NCI-H524 treated with DMSO at 0.1 percent for 48 hours (cell line): ENCODE results near the gene RCSD1.
A peak's percentile ranks its signal among the peaks of the same experiment; 100 is the strongest.

ENCODE experiments used
- DNase-seq: peaks from one replicate; lab custom pipeline; 2025; lab: John Stamatoyannopoulos, UW

RCSD1 gene

DNA sequence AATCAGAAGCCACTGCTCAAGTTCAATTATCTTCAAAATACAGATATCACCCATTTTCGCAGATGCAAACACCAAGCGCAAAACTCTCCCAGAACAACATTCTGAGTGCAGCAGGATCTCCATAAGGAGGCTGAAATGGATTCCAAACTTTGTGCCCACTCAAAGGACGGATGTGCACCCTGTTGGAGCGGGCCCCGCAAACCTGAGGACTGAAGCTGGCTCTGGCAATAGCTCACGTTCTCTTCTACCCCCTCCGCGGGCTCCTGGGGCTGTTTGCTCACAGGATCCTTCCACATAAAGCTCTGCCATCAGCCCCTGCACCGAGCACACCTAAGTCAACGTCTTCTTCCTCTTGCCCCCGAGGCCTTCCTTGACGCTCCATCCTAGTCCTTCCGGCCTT is 11.7 kb upstream of the RCSD1 start:
- DNase-seq: no peak

DNA sequence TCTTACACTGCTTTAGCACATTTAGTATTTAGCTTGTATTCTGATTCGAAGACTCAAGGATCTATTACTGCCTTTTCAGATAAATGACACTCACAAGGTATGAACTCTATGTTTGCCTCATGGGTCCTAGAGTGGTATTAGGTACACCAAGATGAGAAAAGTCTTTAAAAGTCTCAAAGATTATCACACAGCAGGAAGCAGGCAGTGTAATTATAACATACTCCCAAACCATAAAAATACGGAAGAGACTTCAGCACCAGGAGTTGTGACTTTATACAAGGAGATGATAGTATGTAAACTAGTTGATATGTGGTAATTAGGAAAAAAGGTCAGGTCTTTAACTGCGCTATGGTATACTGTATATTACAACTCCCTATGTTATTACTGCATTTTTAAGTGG is 11.2 kb upstream of the RCSD1 start:
- no peak for DNase-seq

DNA sequence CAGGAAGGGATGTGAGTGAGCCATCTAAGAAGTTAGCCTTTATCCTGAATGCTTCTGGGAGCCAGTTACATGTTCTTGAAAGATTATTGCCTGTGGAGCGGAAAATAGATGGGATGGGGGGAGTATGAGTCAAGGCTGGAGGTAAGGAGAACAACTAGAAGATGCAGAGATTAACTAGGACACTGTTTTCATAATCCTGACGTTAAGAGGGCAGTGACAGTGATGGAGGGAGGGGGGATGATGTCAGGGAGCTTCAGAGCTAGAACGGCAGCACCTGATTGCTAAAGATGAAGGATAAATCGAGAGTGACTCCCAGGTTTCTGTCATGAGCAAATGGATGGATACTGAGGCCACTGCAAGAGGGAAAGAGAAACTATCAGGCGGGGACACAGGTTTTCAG is 10.0 kb upstream of the RCSD1 start:
- DNase-seq: no peak

DNA sequence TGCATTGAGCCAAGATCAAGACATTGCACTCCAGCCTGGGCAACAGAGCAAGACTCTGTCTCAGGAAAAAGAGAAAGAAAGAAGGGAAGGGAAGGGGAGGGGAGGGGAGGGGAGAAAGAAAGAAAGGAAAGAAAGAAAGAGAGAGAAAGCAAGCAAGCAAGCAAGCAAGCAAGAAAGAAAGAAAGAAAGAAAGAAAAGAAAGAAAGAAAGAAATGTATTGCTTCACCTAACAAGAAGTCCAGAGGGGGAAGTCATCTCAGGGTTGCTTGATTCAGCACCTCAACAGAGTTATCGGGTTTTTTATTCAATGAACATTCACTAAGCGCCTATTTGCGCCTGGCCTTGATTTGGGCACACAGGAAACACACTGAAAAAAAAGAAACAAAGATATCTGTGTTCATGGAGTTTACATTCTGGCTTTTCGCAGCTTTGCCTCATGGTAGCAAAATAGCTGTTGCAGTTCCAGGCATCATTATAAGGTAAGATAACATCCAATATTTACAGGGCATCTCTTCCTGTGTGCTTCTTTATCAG is 8.2 kb upstream of the RCSD1 start:
- DNase-seq: no peak

DNA sequence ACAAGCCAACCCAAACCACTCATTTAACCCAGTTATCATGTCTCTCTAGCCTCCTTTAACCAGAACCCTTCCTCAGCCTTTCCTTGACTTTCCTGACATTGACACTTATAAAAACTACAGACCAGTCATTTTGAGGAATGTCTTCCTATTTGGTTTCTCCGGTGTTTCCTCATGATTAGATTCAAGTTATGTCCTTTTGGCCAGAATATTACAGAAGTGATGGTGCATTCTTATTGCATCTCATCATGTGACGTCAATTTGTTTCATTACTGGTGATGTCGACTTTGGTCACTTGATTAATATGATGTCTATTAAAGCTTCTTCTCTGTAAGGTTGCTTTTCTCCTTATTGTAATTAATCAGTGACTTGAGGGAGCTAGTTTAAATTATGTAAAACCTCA is 6.1 kb upstream of the RCSD1 start:
- no peak for DNase-seq

DNA sequence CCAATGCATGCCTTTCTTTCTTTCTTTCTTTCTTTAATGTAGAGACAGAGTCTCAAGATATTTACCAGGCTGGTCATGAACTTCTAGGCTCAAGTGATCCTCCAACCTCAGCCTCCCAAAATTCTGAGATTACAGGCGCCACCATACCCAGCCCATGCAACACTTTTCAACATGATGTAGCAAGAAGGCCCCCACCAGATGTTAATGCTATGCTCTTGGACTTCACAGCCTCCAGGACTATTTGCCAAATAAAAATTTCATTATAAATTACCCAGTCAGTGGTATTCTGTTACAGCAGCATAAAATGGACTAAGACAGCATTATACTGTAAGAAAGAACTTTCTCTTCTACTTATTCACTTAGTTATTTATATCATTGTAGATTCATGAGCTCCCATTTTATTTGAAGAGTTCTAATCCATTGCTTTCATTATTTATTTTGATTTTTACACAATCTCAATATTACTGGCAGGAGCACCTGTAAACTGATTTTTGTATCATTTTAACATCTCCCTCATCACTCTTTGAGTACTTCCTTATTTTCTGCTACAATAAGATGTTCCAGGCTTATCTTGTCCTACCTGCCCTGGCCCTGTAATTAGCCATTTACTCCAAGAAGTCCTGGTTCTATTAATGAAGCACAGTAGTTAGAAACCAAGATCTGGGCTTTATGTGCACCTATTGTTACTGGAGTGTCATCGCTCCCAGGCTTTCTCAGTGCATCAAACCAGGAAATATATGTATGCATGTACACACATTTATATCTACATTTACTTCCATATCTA is 4.8 kb upstream of the RCSD1 start:
- DNase-seq: no peak

DNA sequence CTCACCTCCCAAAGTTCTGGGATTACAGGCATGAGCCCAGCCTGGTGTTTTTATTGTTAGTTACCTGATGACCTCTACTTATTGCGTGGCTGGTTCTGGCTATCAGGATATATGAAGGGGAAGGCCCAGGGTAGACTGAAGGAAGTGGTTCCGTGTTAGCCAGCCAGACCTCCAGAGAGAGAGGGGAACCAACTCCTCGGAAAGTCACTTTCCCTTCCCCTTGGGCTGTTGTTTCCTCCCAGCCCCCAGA is 2.5 kb upstream of the RCSD1 start:
- no peak for DNase-seq

DNA sequence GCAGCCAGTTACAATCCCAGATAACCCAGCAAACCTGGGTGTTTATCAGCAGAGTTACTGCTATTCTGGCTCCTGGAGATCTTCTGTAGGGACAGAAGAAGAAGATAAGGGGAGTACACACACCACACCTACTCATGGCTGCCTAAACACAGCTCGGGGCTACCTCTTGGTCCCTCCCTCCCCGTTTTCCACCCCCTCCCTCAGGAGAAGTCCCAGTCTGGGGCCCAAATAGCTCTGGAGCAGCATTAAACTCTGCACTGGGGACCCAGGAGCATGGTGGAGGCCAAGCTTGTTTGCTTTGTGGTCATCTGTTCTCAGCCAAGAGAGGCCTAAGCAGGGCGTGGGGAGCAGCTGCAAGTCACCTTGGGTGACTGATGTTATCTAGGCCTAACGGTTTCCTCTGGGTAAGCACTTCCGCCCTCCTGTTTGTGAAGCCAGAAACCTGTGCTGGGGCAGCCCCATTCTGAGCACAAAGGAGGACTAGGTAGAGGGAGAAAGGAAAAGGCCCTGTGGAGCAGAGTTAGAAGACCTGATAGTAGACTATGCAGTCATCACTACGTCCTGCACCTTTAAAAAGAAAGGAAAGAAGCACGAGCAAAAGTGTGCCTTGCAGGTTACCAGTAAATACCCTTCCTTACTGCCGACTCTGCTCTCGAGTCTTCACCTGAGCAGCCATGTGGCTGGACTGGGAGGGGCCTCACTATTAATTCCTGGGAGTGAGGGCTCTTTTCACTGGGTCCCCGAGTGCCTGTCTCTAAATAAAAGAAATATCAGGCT is 2.0 kb upstream of the RCSD1 start:
- DNase-seq: no peak

DNA sequence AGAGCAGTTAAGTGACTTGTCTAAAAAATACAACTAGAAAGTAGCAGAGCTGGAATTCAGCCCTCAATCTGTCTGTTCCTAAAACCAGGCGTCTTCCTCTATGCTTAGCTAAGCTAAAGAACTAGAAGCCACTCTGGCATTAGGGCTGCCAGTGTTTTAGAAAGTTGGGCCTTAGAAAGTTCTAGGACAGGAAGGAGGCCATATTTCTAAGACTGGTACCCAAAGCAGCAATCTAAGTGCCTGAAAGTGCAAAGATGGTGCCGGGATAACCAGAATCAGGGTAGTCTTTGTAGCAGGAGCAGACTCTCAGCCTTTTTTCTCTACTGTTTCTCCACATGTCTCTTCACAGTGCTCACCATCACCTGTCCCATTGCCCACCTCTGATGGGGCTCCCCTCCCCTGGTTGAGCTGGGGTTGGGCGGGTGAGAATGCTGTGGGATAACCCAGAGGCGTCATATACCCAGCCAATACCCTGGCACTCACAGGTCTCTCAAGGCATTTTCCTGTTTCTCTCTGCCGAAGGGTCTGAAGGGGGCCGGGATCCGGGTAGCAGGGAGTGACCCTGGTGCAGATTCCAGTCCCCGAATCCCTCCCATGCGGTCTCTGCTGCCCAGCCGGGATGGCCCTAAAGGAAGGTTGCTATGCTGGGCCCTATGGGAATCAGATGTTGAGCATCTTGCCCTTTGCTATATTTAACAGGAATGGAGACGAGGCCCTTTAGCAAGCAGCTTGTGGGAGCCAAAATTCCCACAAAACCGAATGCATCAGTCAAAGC is 1.1 kb upstream of the RCSD1 start:
- DNase-seq: no peak

DNA sequence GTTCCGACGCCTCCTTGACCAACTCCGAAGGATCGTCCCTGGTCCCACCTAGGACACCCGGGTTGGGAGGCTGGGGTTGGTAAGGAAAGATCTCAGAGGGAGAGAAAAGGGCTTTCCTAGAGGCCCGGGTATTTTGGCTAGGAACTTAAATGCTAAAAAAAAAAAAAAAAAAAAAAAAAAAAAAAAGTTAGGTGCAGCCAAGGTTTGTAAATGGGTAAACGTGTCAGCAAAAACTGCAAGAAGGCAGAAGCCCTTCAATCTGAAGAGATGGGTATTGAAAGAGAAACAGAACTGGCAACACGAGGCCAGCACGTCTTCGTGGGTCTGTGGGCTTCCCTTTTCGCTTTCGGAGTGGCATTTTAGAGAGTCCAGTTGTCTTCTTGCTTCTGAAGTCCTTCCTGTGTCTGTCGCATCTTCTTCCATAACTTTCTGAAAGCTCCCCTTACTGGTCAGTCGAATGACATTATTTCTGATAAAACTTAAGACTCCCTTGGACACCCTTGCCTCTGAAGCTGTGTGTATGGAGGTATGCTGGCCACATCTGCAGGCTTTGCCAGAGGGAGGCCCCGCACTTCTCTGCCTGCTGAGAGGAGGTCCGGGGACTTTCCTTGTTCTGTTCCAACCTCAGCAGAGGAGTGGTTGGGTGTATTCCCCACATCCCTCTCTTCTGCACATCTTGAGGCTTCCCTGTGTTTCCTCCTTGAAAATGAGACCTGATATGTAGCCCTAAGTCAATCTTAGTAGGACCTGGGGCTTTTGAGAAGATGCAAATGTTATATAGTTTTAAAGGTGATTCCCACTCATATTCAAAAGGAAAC is 745 bp downstream of the RCSD1 start:
- DNase-seq: no peak

DNA sequence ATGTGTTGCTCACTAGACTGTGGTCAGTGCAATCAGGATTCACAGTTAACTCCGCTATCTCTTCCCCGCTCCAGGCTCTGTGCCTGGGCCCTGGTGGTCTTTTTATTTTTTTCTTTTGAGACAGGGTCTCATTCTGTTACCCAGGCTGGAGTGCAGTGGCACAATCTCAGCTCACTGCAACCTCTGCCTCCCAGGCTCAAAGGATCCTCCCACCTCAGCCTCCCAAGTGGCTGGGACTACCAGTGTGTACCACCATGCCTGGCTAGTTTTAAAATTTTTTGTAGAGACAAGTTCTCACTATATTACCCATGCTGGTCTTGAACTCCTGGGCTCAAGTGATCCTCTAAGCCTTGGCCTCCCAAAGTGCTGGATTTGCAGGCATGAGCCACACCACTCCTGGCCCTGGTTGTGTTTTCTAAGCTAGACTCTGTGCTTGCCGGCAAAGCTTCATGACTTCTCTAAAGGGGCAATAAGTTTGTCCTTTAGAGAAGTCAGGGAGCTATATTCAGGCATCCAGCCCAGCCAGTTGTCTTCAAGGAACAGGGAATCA is 1.4 kb downstream of the RCSD1 start:
- DNase-seq: no peak

DNA sequence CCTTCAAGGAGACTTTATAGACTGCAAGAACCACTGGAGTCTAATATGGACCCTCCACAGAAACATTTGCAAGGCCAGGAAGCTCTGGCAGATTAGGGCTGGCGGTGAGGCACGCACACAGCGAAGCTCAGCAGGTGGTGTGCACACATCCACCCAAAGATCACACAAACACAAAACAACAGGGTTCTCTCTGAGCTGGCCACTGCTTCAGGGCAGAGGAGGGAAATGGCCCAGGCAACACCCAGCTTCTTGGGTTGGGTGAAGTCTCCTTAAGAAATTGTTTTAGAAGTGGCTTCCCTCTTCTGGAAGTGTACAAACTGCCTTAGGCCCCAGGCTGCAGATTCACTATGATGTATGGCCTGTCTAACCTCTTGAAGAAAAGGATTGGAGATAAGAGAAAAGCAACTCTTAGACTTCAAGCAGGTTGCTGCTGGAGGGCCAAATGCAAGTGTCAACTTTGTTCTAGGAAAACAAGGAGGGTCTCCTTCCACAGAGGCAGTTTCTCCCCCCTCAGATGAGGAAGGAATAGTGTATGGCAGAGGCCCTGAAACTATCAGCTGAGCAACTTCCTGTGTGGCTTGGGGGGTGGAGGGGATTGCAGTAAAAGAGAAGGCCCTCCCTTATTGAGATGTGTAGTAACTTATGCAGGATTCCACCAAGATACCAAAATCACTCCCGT is 2.0 kb downstream of the RCSD1 start:
- DNase-seq: no peak

DNA sequence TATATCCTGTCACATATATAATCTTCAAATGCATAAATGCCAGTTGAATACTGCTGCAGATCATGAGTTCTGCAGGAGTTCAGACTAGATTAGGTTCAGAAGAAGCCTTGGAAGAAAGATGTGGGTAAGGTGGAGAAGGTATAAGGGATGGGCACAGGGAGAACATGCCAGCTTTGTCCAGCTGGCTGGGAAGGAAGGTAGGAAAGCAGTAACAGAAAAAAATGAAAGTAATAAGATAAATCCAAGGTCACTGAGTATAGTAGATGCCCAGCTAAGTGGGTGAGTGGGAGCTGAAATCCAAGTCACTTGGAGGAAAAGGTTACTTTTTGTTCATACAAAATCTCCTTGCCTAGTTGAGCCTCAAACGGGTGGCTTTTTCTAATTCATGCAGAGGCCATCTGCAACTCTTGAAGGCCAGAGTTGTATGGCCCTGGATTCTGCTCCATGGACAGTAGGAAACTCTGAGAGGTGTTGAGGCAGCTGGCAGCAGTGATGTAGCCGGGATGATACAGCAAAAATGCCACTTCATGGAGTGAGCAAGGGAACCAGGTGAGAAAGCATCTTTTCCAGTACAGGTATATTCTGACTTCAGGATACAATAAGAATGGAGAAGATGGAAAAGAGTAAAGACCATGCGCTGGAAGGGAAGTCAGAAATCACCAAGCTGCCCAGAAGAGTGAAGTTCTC is 3.4 kb downstream of the RCSD1 start:
- no peak for DNase-seq

DNA sequence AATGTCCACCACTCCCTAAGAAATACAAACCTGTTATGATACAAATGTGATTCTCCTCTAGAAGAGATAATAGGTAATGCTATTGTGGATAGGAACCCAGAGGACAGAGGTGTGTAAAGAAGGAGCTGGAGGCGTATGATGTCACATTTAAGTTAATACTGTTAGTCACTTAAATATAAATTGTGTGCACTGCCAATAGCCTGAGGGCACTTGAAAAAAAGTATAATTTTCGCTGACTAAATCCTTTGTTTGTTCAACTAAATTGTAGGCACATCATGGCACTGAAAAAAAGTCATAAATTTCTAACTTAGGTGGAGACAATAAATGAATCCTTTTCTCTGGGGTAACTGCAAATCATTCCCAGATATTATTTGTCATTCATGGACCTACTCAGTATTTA is 4.4 kb downstream of the RCSD1 start:
- no peak for DNase-seq

DNA sequence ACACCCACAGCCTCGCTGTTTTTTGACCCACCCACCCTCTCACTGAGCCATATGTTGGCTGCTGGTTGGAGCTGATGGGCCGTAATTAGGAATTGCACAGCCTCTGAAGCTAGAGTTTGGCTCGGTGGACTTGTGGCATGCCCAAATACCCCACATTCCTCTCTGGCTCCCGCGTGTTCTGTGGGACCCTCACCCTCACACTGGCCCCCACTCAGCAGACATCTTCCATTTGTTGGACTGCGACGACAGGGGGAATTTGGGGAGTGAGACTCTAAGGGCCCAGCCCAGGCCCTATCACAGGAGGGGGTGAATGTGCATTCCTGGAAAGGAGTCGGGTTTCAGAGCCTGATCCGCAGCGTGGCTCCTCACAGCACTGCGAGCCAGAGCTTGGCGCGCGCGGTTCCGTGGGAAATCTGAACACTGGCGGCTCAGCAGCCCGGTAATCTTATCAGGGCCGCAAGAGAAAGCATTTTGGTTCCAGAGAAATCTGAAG is 5.2 kb downstream of the RCSD1 start:
- peak; percentile 43 for DNase-seq

DNA sequence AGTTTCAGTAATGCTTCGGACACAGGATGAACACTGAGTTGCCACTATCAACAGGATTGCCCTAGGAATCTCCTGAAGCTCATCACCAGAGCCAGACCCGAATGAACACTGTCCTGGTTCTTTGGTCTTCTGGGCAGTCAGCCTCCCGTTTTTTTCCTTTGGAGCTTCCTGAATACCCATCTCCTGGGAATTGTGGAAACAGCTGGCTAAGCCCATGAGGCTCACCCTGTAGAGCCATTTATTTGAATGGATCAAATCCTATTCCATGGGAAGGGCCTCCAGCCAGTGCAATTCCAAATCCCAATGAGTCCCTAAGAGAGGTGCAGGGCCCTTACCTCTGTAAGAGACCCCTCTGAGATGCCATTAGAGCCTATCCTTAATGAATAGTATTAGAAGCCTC is 5.9 kb downstream of the RCSD1 start:
- peak; percentile 26 for DNase-seq

DNA sequence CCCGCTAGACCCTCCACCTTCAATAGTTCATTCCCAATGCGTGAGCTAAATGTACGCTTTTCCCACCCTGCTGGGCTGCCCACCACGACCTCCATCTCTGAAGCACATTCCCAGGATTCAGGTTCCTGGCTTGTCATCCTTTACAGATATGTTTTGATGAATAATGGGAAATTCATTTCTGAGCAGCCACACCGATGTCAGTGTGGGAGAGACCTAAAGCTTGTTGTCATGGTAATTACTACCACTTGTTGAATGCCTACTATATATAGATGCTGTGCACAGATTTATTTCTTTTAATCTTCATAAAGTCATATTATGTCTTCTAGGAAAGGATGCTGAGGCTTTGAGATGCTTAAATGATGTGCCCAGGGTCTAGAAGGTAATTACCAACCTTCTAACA is 8.0 kb downstream of the RCSD1 start:
- no peak for DNase-seq

DNA sequence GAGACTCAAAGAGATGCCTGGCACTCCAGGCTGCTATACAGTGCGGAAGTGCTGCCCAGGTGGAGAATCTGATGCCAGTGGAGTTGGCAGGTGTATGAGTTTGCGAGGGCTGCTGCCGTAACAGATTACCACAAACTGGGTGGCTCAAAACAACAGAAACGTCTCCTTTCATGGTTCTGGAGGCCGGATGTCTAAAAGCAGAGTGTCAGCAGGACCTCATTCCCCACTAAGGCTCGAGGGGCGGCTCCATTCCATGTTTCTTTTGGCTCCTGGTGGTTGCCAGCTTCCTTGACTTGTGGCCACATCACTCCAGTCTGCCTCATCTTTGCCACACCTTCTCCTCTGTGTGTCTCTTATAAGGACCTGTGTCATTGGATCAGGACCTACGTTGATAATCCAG is 10.0 kb downstream of the RCSD1 start:
- no peak for DNase-seq

DNA sequence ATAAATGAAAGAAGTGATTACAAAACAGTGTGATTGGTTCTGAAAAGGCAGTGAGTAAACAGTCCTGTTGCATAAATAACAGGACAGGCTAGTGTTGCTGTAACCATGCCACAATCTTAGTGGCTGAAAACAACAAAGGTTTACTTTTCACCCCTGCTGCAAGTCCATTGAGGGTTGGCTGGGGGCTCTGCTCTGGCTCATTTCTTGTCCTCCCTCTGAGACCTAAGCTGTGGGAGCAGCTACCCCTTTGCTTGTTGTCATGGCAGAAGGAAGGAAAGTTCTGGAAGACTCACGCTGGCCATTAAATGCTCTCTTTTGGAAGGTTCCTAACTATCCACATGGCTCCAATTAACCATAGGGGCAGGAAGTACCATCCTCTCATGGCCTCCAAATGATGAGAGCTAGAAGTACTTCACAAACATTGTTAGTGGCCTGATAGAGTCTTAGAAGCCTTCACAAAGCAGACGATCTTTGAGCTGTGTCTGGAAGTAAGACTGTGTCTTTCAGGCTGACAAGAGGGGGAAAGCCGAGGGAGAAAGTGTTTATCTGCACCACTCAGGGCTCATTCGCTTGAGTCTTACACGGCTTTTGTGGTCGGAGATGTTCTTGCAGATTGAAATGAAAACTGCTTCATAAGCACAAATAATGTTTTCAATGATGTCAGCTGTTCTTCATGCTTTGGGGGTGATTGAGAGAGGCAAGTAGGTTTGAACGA is 11.9 kb downstream of the RCSD1 start:
- no peak for DNase-seq

DNA sequence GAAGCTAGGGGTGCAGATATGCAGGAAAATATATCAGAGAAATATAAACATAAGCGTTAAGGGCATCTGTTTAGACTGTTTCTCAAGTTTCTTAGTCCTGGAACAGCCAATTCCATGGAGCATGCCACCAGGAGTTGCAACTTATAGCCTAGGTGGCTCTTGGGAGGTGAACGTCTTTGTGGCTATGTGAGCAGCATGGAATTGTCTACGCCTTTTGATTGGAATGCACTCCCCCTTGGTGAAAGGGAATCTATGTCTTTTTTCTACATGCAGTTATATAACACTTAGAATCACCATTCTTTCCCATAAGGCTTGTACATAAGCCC is 12.4 kb downstream of the RCSD1 start:
- no peak for DNase-seq
